Thyroid gland (tissue), 4 donors: Measurements from ENCODE around the gene SLC4A8. TPM values are rescaled to one million over a fixed set of nuclear protein-coding genes. Genes with fewer than 3 reads are reported as not detected.

ENCODE experiments used
- DNase-seq, 2 donors: peaks; one replicate each; pipeline ENCODE4 v3.0.0-alpha.2; 2019
- H3K27ac ChIP-seq, 3 donors: fragments of 200-600 bp; sonication (generic); 1 replicate in 2 of 3; 2 replicates in 1 of 3; pipeline ENCODE4 v1.5.1; 2016 to 2019; ENCODE audit warnings: mild to moderate bottlenecking in 1 of 3, moderate library complexity in 1 of 3
- H3K27me3 ChIP-seq: fragments of 200-600 bp; sonication (generic); one replicate; pipeline ENCODE4 v1.5.1; 2019
- H3K36me3 ChIP-seq, 2 donors: fragments of 200-600 bp; sonication (generic); one replicate each; pipeline ENCODE4 v1.5.1; 2016 to 2019
- H3K4me1 ChIP-seq, 2 donors: fragments of 200-600 bp; sonication (generic); one replicate each; pipeline ENCODE4 v1.5.1; 2017 to 2019
- H3K4me3 ChIP-seq, 3 donors: fragments of 200-600 bp; sonication (generic); replicated peaks in 1 of 3; 1 replicate in 2 of 3; 2 replicates in 1 of 3; pipeline ENCODE4 v1.5.1; 2016; ENCODE audit warnings: mild to moderate bottlenecking in 1 of 3
- H3K9me3 ChIP-seq: fragments of 200-600 bp; sonication (generic); one replicate; pipeline ENCODE4 v1.5.1; 2017
- POLR2A ChIP-seq, 2 donors: fragments of 450-650 bp; IDR thresholded peaks; one replicate each; pipeline ENCODE4 v1.6.1; 2017; ENCODE audit warnings: antibody characterized with exemption in 2 of 2, mild to moderate bottlenecking in 2 of 2, moderate library complexity in 1 of 2
- WGBS, 2 donors: methylation state at CpG; one replicate each; pipeline ENCODE4 v1.1.5; 2017; 5-methylcytosine and 5-hydroxymethylcytosine counted together
- intact Hi-C: fragments of 100-400 bp; cut with DNase I; formaldehyde crosslinking; loops from one replicate; pipeline ENCODE4 v1.15.1; 2023
- total RNA-seq, 4 donors: library from RNA; depleted of rRNA; stranded (reverse); fragments of >200 nt; gene quantifications; one replicate each; pipeline ENCODE4 v1.2.3, GENCODE V29; 2016
- TF ChIP-seq, protein P1 (sequence below), 6 experiments: fragments of 200-600 bp in 3 of 6; fragments of 450-650 bp in 3 of 6; sonication (generic) in 3 of 6; IDR thresholded peaks; one replicate each; pipeline ENCODE4 v1.5.1; 2016 to 2019; ENCODE audit warnings: antibody characterized with exemption in 6 of 6, mild to moderate bottlenecking in 2 of 6, inconsistent platforms in 1 of 6, moderate library complexity in 1 of 6

SLC4A8 gene
- total RNA-seq, 4 donors from 2014 or later: 0.33 to 1.5 (median 0.62) TPM

- WGBS, 2 donors: 90 to 94% methylated on average over 2 of the region's 2 CpGs
- no peak for DNase-seq
- H3K4me3 ChIP-seq: no peak overlapping the region
- H3K27ac ChIP-seq: no peak overlapping the region
- H3K4me1 ChIP-seq: no peaks in the 10 kb centered on the region
- no peak for TF ChIP-seq POLR2A (IDR thresholded peaks at IDR 0.05)
- TF ChIP-seq, protein P1, sequence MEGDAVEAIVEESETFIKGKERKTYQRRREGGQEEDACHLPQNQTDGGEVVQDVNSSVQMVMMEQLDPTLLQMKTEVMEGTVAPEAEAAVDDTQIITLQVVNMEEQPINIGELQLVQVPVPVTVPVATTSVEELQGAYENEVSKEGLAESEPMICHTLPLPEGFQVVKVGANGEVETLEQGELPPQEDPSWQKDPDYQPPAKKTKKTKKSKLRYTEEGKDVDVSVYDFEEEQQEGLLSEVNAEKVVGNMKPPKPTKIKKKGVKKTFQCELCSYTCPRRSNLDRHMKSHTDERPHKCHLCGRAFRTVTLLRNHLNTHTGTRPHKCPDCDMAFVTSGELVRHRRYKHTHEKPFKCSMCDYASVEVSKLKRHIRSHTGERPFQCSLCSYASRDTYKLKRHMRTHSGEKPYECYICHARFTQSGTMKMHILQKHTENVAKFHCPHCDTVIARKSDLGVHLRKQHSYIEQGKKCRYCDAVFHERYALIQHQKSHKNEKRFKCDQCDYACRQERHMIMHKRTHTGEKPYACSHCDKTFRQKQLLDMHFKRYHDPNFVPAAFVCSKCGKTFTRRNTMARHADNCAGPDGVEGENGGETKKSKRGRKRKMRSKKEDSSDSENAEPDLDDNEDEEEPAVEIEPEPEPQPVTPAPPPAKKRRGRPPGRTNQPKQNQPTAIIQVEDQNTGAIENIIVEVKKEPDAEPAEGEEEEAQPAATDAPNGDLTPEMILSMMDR (IDR thresholded peaks at IDR 0.05): no peak
- H3K9me3 ChIP-seq: no peaks in the 10 kb centered on the region
- H3K27me3 ChIP-seq: no peaks in the 10 kb centered on the region
- intact Hi-C loops: no loop called here
- no peaks in the 10 kb centered on the region for H3K36me3 ChIP-seq
These were observed 35.9 kb downstream of the SLC4A8 start for GRCh38 chr12:51460519-51460918.

DNA sequence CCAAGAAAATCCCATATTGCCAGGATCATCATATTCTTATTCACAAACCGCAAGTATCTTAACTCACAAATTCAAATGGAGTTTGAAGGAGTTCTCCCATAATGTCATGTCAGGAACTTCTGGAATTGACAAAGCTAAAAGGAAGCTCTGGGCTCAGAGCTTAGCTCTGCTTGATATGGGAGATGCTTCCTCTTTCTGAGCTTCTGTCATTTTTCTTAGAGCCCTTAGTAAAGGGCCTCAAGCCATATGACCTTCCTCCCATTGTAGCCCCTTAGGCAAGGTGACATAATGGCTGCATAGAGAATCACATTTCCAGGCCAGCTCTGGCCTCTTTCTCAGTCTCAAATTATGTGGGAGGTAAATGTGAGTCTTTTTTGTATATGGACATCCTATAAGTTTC lies 40.9 kb downstream of the SLC4A8 start:
- Histone ChIP-seq H3K36me3 (no peaks in the 10 kb centered on the region), H3K27me3 (no peaks in the 10 kb centered on the region), H3K27ac (no peak overlapping the region), H3K9me3 (no peaks in the 10 kb centered on the region), H3K4me1 (no peaks in the 10 kb centered on the region), H3K4me3 (no peak overlapping the region)
- no peak for TF ChIP-seq POLR2A (IDR thresholded peaks at IDR 0.05)
- 95 to 100% methylated on average over 1 of the region's 1 CpG for WGBS, 2 donors
- intact Hi-C loops: no loop called here
- no peak for DNase-seq

GRCh38 chr12:51470116-51470515 lies 45.5 kb downstream of the SLC4A8 start:
- DNase-seq: no peak
- Histone ChIP-seq H3K4me1 (no peaks in the 10 kb centered on the region), H3K36me3 (no peaks in the 10 kb centered on the region), H3K27me3 (no peaks in the 10 kb centered on the region), H3K9me3 (no peaks in the 10 kb centered on the region), H3K4me3 (no peak overlapping the region), H3K27ac (no peak overlapping the region)
- WGBS, 2 donors: 93 to 95% methylated on average over 1 of the region's 1 CpG
- TF ChIP-seq POLR2A (IDR thresholded peaks at IDR 0.05): no peak
- TF ChIP-seq, protein P1 (IDR thresholded peaks at IDR 0.05): no peak
- intact Hi-C loops: no loop called here

DNA sequence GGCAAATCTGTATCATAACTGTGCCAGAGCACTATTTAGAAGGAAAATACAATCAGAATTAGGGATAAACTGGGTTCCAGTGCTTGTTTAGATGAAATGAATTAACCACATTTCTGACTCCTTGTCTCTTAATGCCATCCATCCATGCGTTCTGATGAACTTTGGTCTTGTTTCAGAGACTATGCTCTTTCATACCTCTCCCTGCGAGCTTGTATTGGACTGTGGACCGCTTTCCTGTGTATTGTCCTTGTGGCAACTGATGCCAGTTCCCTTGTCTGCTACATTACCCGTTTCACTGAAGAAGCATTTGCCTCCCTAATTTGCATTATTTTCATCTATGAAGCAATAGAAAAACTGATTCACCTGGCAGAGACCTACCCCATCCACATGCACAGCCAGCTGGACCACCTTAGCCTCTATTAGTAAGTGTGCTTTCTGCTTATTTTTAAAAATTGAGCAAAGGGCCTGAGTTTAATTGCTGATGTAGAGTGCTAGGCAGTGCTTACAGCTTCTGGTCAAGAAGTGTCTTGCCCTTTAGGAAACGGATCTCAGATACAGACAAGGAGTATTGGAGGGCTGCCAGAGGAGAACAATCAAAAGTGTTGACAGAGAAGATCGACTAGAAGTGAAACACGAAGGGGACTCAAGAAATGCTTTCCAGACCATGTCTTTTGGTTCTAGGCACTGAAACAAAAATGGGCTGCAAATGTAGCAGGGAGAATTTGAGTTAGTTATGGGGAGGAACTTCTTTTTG lies 46.7 kb downstream of the SLC4A8 start:
- no peak for DNase-seq
- TF ChIP-seq, protein P1 (IDR thresholded peaks at IDR 0.05): no peak
- TF ChIP-seq POLR2A (IDR thresholded peaks at IDR 0.05): no peak
- Histone ChIP-seq H3K27ac (no peak overlapping the region), H3K27me3 (no peaks in the 10 kb centered on the region), H3K36me3 (no peaks in the 10 kb centered on the region), H3K9me3 (no peaks in the 10 kb centered on the region), H3K4me1 (no peaks in the 10 kb centered on the region), H3K4me3 (no peak overlapping the region)
- intact Hi-C loops: no loop called here
- 56 to 66% methylated on average over 7 of the region's 7 CpGs for WGBS, 2 donors

DNA sequence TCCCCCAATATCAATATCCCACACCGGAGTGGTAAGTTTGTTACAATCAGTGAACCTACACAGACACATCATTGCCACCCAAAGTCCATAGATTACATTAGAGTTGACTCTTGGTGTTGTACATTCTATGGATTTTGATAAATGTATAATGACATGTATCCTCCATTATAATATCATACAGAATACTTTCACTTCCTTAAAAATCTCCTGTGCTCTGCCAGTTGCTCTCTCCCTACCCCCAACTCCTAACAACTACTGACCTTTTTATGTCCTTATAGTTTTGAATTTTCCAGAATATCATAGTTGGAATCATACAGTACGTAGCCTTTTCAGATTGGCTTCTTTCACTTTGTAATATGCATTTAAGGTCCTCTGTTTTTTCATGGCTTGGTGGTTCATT lies 48.4 kb downstream of the SLC4A8 start:
- Histone ChIP-seq H3K4me3 (no peak overlapping the region), H3K36me3 (no peaks in the 10 kb centered on the region), H3K4me1 (no peaks in the 10 kb centered on the region), H3K27ac (no peak overlapping the region), H3K27me3 (no peaks in the 10 kb centered on the region), H3K9me3 (no peaks in the 10 kb centered on the region)
- TF ChIP-seq POLR2A (IDR thresholded peaks at IDR 0.05): no peak
- TF ChIP-seq, protein P1 (IDR thresholded peaks at IDR 0.05): no peak
- 93 to 99% methylated on average over 2 of the region's 2 CpGs for WGBS, 2 donors
- intact Hi-C loops: no loop called here
- DNase-seq: no peak
